Neuronal stem cell (in vitro differentiated cells): ENCODE measurements around the gene FAU.

Source experiments
- DNase-seq: peaks from one replicate; pipeline ENCODE4 v3.0.0-alpha.2; 2013; ENCODE audit warnings: low spot score
- H2AFZ ChIP-seq: one replicate; pipeline ENCODE4 v1.6.1; 2013; ENCODE audit warnings: mild to moderate bottlenecking, low read length, inconsistent platforms
- H2AK5ac ChIP-seq: 2 replicates; pipeline ENCODE4 v1.6.1; 2013; ENCODE audit warnings: low read depth, mild to moderate bottlenecking, inconsistent platforms, low read length, moderate library complexity, mixed read lengths
- H2BK120ac ChIP-seq: 2 replicates; pipeline ENCODE4 v1.6.1; 2013; ENCODE audit warnings: low read depth, mild to moderate bottlenecking, inconsistent platforms, low read length, moderate library complexity, mixed read lengths
- H2BK12ac ChIP-seq: one replicate; pipeline ENCODE4 v1.6.1; 2013; ENCODE audit warnings: low read length, inconsistent platforms
- H2BK15ac ChIP-seq: 2 replicates; pipeline ENCODE4 v1.6.1; 2013; ENCODE audit warnings: mild to moderate bottlenecking, low read length, inconsistent platforms, mixed read lengths
- H2BK5ac ChIP-seq: one replicate; pipeline ENCODE4 v1.6.1; 2013; ENCODE audit warnings: inconsistent platforms, mild to moderate bottlenecking, low read length, moderate library complexity
- H3K14ac ChIP-seq: one replicate; pipeline ENCODE4 v1.6.1; 2013; ENCODE audit warnings: low read length, inconsistent platforms
- H3K18ac ChIP-seq: 2 replicates; pipeline ENCODE4 v1.6.1; 2013; ENCODE audit warnings: low read length, inconsistent platforms
- H3K23ac ChIP-seq: 2 replicates; pipeline ENCODE4 v1.6.1; 2013; ENCODE audit warnings: low read depth, mild to moderate bottlenecking, mixed read lengths, low read length, inconsistent platforms; ENCODE audit not compliant: poor library complexity
- H3K27ac ChIP-seq: replicated peaks from 3 replicates; pipeline ENCODE4 v1.5.1; 2013; ENCODE audit warnings: low read length, inconsistent platforms
- H3K27me3 ChIP-seq, 3 experiments: 2 replicates each; pipeline ENCODE4 v1.6.1; 2013; ENCODE audit warnings: low read length in 3 of 3, mild to moderate bottlenecking in 2 of 3, inconsistent platforms in 1 of 3, low read depth in 1 of 3, mixed read lengths in 1 of 3, moderate library complexity in 1 of 3; ENCODE audit not compliant: control insufficient read depth in 3 of 3, insufficient read depth in 3 of 3
- H3K36me3 ChIP-seq, 2 donors: replicated peaks in 1 of 2; 2 replicates each; pipeline ENCODE4 v1.6.1; 2013; ENCODE audit warnings: low read length in 2 of 2; ENCODE audit not compliant: control insufficient read depth in 2 of 2, insufficient read depth in 2 of 2
- H3K4ac ChIP-seq: 2 replicates; pipeline ENCODE4 v1.6.1; 2013; ENCODE audit warnings: inconsistent platforms, mild to moderate bottlenecking, low read length, moderate library complexity
- H3K4me1 ChIP-seq, 2 donors: 1 replicate in 1 of 2; 2 replicates in 1 of 2; pipeline ENCODE4 v1.6.1; 2013; ENCODE audit warnings: low read length in 2 of 2, low read depth in 1 of 2; ENCODE audit not compliant: control insufficient read depth in 2 of 2, insufficient read depth in 1 of 2
- H3K4me2 ChIP-seq: one replicate; pipeline ENCODE4 v1.6.1; 2013; ENCODE audit warnings: mild to moderate bottlenecking, low read length, inconsistent platforms; ENCODE audit not compliant: insufficient read depth, poor library complexity, severe bottlenecking
- H3K4me3 ChIP-seq, 2 donors: 2 replicates each; pipeline ENCODE4 v1.5.1; 2013; ENCODE audit warnings: low read length in 2 of 2, mild to moderate bottlenecking in 2 of 2, inconsistent platforms in 1 of 2, moderate library complexity in 1 of 2
- H3K79me1 ChIP-seq: one replicate; pipeline ENCODE4 v1.6.1; 2013; ENCODE audit warnings: low read depth, mild to moderate bottlenecking, inconsistent platforms, low read length, moderate library complexity
- H3K9ac ChIP-seq: one replicate; pipeline ENCODE4 v1.6.1; 2013; ENCODE audit warnings: mild to moderate bottlenecking, low read depth, low read length, inconsistent platforms; ENCODE audit not compliant: poor library complexity
- H3K9me3 ChIP-seq, 2 donors: replicated peaks in 1 of 2; 2 replicates each; pipeline versions ENCODE3 to v1.6.1; 2013; ENCODE audit warnings: low read length in 2 of 2, mild to moderate bottlenecking in 2 of 2, inconsistent platforms in 1 of 2, low read depth in 1 of 2, mixed read lengths in 1 of 2, moderate library complexity in 1 of 2; ENCODE audit not compliant: control insufficient read depth in 2 of 2, insufficient read depth in 1 of 2
- H4K8ac ChIP-seq: one replicate; pipeline ENCODE4 v1.6.1; 2013; ENCODE audit warnings: low read depth, mild to moderate bottlenecking, inconsistent platforms, low read length, moderate library complexity
- H4K91ac ChIP-seq: one replicate; pipeline ENCODE4 v1.6.1; 2013; ENCODE audit warnings: low read length, low read depth, mild to moderate bottlenecking, inconsistent platforms; ENCODE audit not compliant: poor library complexity
- WGBS, 2 donors: extraction: QIAGEN DNeasy Blood & Tissue Kit; methylation state at CpG; one replicate each; pipeline ENCODE4 v1.1.7; 2013; ENCODE audit warnings: missing lambda C conversion rate in 2 of 2, mixed read lengths in 1 of 2; ENCODE audit not compliant: insufficient read length in 2 of 2, insufficient replicate concordance in 1 of 2; ENCODE audit errors: extremely low coverage in 2 of 2; 5-methylcytosine and 5-hydroxymethylcytosine counted together

FAU gene

DNA sequence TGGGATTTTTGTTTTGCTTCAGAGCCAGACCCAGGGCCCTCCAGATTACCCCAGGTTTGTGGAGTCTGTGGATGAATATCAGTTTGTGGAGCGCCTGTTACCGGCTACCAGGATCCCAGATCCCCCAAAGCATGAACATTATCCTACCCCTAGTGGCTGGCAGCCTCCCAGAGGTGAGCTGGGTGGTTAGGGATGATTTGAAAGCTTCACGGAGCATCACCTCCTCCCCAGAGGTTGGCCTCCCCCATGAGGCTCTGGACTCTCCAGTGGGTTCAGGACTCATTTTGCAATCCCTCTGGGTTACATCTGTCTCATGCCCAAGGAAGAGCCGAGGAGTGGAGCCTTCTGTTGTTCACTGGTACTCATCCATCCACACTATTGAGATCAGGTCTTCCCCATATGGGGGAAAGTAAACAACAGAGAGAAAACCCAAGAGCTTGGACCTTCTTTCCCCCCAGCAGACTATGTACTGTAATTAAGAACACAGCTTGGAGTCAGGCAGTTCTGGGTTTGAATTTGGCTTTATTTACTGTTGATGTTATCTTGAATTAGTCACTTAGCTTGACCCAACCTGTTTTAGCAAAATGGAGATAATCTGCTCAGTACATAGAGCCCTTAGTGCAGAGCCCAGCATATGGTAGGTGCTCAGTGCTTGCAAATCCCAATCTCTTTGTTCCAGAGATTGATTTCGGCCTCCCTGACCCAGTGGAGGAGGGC, 2.7 kb upstream of the FAU start:
- Histone ChIP-seq H3K14ac (no peak overlapping the region), H3K27me3 (no peaks in the 10 kb centered on the region), H3K9ac (no peak overlapping the region), H2BK15ac (no peak overlapping the region), H2AK5ac (no peak overlapping the region), H4K91ac (no peak overlapping the region), H3K4me3 (no peak overlapping the region), H3K9me3 (no peaks in the 10 kb centered on the region), H4K8ac (no peak overlapping the region), H2BK5ac (no peak overlapping the region), H3K79me1 (peaks cover 6% of the 10 kb centered on the region), H3K4ac (no peak overlapping the region), H2BK120ac (no peak overlapping the region), H3K27ac (no peak overlapping the region), H3K4me2 (no peak overlapping the region), H3K36me3 (peaks cover 50 to 76% of the 10 kb centered on the region in 2 donors), H2BK12ac (no peak overlapping the region), H2AFZ (no peak overlapping the region), H3K23ac (no peak overlapping the region), H3K18ac (no peak overlapping the region), H3K4me1 (peaks cover 3 to 11% of the 10 kb centered on the region in 2 donors)
- DNase-seq = no peak
- no CpG with 5 or more reads among the region's 5 CpGs for WGBS, 2 donors

DNA sequence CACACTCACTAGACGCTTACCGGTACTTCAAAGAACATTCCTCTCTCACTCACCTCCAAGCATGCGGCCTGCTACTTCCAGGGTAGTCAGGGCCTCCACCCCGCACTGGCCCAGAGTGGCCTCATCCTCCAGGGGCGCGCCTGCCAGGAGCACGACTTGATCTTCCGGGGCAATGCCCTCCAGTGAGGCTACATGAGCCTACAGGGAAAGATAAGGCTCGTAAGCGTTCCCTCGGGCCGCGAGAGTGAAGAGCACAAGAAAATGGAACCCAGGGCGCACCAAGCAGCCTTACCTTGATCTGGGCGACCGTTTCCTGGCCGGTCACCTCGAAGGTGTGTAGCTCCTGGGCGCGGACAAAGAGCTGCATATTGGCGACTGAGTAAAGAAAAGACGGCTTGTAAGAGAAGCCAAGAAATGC, 478 bp downstream of the FAU start:
- Histone ChIP-seq H3K4me2 (peak overlapping the region; percentile 70), H3K4me1 (peaks cover 6 to 13% of the 10 kb centered on the region in 2 donors), H3K18ac (no peak overlapping the region), H2AK5ac (peak overlapping the region; percentile 13), H4K8ac (no peak overlapping the region), H3K4ac (no peak overlapping the region), H2BK5ac (no peak overlapping the region), H3K9ac (peak overlapping the region; percentile 96), H3K23ac (no peak overlapping the region), H4K91ac (no peak overlapping the region), H3K79me1 (peaks cover 7% of the 10 kb centered on the region), H3K9me3 (no peaks in the 10 kb centered on the region), H2BK15ac (no peak overlapping the region), H2BK120ac (no peak overlapping the region), H3K4me3 (peak overlapping the region; percentile 73 to 84), H3K27ac (no peak overlapping the region), H3K27me3 (no peaks in the 10 kb centered on the region), H3K14ac (no peak overlapping the region), H2BK12ac (no peak overlapping the region), H2AFZ (peak overlapping the region; percentile 80), H3K36me3 (peaks cover 26 to 64% of the 10 kb centered on the region in 2 donors)
- WGBS, 2 donors = no CpG with 5 or more reads among the region's 22 CpGs
- DNase-seq = no peak

DNA sequence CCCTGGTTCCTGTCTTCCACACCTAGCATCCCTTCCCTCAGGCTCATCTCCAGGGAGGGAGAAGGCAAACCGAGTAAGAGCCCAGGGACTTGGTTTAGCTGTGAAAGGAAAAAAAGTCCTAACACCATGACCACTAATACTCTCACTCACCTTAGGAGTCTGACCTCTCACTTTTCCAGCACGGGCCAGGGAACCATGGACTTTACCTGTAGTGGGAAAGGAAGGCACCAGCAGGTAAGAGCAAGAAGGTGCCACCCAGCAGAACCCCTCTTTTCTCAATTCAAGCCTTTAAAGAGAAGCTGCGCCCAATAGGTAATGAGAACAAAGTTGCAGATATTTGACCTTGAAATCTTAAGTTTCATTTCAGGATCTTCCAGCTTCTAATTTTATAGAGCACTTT, 1.1 kb downstream of the FAU start:
- WGBS, 2 donors = no CpG with 5 or more reads among the region's 3 CpGs
- Histone ChIP-seq H4K8ac (no peak overlapping the region), H3K36me3 (peaks cover 23 to 64% of the 10 kb centered on the region in 2 donors)

DNA sequence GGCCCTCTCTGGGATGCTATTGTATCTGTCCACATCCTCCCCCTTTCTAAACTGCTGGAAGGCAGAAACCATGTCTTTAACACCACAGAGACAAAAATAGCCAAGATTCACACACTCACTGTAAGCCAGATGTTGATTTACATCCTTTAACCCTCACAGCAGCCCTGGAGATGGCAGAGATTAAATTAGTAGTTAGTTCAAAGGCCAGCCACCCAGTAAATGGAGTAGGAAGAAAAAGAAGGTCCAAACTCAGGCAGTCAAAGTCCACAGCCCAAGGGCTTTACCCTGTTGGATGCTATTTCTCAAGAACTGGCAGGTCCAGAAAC, 2.3 kb downstream of the FAU start:
- Histone ChIP-seq H3K9me3 (no peaks in the 10 kb centered on the region), H3K4me1 (peaks cover 6 to 14% of the 10 kb centered on the region in 2 donors), H3K4me3 (no peak overlapping the region), H3K23ac (no peak overlapping the region), H2BK5ac (no peak overlapping the region), H3K27me3 (no peaks in the 10 kb centered on the region), H2BK12ac (no peak overlapping the region), H3K4me2 (no peak overlapping the region), H3K27ac (no peak overlapping the region), H2AFZ (no peak overlapping the region), H3K79me1 (peaks cover 14% of the 10 kb centered on the region), H3K36me3 (peaks cover 19 to 64% of the 10 kb centered on the region in 2 donors), H3K9ac (no peak overlapping the region), H3K18ac (no peak overlapping the region), H2BK120ac (no peak overlapping the region), H4K8ac (no peak overlapping the region), H2AK5ac (no peak overlapping the region), H3K4ac (no peak overlapping the region), H3K14ac (no peak overlapping the region), H4K91ac (no peak overlapping the region), H2BK15ac (no peak overlapping the region)
- no peak for DNase-seq

More for the DNA sequence above, 1.1 kb downstream of the FAU start:
- H3K27ac ChIP-seq = no peak overlapping the region
- no peak overlapping the region for H2BK15ac ChIP-seq
- H3K23ac ChIP-seq = no peak overlapping the region
- no peak overlapping the region for H2BK120ac ChIP-seq
- H3K4ac ChIP-seq = no peak overlapping the region
- no peak for DNase-seq
- no peaks in the 10 kb centered on the region for H3K27me3 ChIP-seq
- H3K4me2 ChIP-seq = no peak overlapping the region
- H2AK5ac ChIP-seq = no peak overlapping the region
- H3K18ac ChIP-seq = no peak overlapping the region
- no peak overlapping the region for H2BK5ac ChIP-seq
- H3K9ac ChIP-seq = no peak overlapping the region
- peaks cover 6 to 14% of the 10 kb centered on the region in 2 donors for H3K4me1 ChIP-seq
- H4K91ac ChIP-seq = no peak overlapping the region
- no peak overlapping the region for H2AFZ ChIP-seq
- H3K14ac ChIP-seq = no peak overlapping the region
- no peaks in the 10 kb centered on the region for H3K9me3 ChIP-seq
- no peak overlapping the region for H2BK12ac ChIP-seq
- H3K4me3 ChIP-seq = peak overlapping the region in 1 of 2 donors; percentile 73
- peaks cover 12% of the 10 kb centered on the region for H3K79me1 ChIP-seq
